GM12873 (cell line): ENCODE measurements around the gene NADK2.

Experiments used
- TF ChIP-seq, protein P1 (sequence below): IDR thresholded peaks from 2 replicates; pipeline ENCODE4 v1.5.1; 2012; ENCODE audit warnings: low read depth, mild to moderate bottlenecking, moderate library complexity, low read length, control low read depth; ENCODE audit not compliant: insufficient read depth; ENCODE audit errors: missing control alignments

NADK2 gene

DNA sequence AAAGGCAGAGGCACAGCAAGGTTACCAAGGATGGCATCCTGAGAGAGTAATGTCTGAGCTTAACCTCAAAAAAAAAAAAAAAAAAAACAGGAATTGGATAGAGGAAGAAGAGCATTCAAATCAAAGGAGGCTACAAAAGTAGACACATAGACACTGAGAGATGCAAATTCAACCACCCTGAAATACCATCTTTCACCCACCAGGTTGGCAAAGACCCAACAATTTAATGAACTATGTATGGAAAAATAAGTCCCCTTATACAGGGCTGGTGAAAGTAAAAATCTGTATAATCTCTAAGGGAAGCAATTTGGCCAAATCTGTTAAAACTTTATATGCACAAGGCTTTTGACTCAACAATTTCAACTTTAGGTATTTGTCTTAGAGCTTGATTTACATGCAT lies 4.9 kb downstream of the NADK2 start:
- TF ChIP-seq, protein P1, sequence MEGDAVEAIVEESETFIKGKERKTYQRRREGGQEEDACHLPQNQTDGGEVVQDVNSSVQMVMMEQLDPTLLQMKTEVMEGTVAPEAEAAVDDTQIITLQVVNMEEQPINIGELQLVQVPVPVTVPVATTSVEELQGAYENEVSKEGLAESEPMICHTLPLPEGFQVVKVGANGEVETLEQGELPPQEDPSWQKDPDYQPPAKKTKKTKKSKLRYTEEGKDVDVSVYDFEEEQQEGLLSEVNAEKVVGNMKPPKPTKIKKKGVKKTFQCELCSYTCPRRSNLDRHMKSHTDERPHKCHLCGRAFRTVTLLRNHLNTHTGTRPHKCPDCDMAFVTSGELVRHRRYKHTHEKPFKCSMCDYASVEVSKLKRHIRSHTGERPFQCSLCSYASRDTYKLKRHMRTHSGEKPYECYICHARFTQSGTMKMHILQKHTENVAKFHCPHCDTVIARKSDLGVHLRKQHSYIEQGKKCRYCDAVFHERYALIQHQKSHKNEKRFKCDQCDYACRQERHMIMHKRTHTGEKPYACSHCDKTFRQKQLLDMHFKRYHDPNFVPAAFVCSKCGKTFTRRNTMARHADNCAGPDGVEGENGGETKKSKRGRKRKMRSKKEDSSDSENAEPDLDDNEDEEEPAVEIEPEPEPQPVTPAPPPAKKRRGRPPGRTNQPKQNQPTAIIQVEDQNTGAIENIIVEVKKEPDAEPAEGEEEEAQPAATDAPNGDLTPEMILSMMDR: no peak

DNA sequence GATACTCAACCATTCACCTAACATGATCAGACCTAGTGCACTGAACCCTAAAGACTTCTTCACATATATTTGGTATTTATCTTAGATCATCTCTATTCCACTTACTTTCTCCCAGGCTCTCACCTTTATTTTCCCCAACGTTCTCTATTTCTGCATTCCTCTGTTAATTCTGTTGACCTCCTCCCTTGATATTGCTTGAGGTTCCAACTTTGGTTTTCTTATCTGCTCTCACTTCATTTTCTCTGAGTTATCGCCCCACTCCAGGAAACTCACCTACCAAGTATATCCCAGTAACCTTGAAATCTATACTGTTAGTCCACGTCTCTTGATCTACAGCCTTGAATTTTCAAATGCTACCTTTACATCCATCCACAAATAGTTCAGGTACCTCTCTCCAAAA lies 9.2 kb downstream of the NADK2 start:
- TF ChIP-seq, protein P1: no peak

DNA sequence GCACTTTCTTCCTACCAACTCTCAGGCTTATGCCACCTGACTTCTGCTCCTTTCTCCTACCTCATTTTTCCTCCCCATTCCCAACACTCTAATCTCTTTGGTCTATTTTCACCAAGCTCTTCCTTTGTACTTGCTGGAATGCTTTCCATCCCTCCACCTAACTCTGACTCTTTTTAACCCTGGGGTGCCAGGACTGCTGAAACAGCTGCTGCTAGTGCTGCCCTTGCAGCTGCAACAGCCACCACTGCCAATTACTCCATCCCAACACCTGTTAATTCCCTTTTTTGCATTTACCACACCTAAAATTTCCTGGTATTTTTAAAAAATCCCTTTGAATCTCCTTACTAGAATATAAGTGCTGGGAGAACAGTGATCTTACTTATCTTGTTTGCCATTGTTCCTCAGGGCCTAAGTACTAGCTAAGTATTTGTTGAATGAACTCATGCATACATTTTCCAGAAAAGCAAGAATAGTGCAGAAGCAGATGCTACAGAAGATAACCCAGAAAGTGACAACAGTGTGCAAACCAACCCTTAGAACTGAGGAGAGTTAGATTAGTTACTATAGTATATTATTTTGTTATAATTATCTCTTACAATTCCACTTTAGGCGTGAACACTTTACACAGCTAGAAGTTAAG lies 11.5 kb downstream of the NADK2 start:
- TF ChIP-seq, protein P1: no peak

DNA sequence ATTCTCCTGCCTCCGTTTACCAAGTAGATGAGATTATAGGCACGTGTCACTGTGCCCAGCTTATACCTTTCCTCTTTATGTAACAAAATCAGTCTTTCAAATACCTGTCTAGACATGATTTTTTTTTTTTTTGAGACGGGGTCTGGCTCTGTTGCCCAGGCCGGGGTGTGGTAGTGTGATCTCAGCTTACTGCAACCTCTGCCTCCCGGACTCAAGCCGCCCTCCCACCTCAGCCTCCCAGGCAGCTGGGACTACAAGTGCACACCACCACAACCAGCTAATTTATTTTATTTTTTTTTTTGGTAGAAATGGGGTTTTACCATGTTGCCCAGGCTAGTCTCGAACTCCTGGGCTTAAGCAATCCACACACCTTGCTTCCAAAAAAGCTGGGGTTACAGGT lies 13.2 kb downstream of the NADK2 start:
- TF ChIP-seq, protein P1: no peak

DNA sequence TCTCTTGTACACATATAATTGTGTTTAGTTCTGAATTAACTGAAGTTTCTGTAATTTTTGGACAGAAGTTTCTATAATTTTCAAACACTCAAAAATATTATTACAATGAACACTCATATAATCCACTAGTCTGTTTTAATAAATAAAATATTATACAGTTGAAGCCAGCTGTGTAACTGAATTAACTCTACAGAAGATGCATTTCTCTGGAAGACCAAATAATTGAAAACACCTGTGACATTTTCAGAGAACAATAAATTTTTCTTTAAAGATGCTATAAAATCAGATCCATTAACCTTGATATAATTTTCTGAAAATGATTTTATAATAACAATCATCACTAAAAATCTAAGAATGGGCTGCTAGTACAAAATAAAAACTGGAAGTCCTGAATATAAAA lies 14.7 kb downstream of the NADK2 start:
- TF ChIP-seq, protein P1: no peak

DNA sequence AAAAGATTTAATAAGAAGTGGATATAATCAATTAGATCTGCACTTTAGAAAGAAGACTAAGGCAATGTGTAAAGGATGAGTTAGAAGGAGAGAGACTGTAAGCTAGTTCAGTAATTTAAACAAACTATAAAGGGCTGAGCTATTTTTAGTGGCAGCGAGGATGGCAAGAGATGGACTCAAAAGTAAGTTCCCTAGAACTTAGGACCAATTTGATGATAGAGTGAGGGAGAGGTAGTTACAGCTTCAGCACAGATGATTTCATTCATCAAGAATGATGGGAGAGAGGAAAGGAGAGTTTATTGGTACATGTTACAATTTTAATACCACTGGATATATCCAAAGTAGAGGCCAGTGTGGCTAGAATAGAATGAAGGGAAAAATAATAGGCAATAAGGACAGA lies 19.1 kb downstream of the NADK2 start:
- TF ChIP-seq, protein P1: no peak

DNA sequence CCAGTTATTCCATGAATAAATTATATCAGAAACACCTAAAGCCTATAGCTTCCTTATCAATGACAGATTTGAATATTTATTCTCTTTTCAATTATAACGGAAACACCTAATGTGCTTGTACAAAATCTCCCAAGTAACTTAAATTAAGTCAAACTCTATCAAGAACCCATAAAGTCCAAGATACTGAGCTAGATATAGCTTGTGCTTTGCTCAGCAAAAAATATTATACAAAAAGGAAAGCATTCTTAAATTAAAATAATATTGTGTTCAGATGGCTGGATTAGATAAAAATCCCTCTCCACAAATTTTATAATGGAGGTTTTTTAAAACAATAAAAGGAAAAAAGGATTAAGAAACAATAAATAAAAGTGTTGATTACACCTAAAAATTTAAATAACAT lies 23.7 kb downstream of the NADK2 start:
- TF ChIP-seq, protein P1: no peak
